ENCODE measurements around the gene BMP8A.

GRCh38 chr1:39441797-39442196 is 49.6 kb upstream of the BMP8A start:
- TF ChIP-seq, protein P1, sequence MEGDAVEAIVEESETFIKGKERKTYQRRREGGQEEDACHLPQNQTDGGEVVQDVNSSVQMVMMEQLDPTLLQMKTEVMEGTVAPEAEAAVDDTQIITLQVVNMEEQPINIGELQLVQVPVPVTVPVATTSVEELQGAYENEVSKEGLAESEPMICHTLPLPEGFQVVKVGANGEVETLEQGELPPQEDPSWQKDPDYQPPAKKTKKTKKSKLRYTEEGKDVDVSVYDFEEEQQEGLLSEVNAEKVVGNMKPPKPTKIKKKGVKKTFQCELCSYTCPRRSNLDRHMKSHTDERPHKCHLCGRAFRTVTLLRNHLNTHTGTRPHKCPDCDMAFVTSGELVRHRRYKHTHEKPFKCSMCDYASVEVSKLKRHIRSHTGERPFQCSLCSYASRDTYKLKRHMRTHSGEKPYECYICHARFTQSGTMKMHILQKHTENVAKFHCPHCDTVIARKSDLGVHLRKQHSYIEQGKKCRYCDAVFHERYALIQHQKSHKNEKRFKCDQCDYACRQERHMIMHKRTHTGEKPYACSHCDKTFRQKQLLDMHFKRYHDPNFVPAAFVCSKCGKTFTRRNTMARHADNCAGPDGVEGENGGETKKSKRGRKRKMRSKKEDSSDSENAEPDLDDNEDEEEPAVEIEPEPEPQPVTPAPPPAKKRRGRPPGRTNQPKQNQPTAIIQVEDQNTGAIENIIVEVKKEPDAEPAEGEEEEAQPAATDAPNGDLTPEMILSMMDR (conservative IDR thresholded peaks at IDR 0.05): no peak
- TF ChIP-seq ZFX (IDR thresholded peaks at IDR 0.05): no peak
